ENCODE results near the gene DCT.

- TF ChIP-seq CTCF (IDR thresholded peaks at IDR 0.05), result no peak
- no peak for TF ChIP-seq POLR2A (IDR thresholded peaks at IDR 0.05)
- no peak for TF ChIP-seq POLR2AphosphoS5 (IDR thresholded peaks at IDR 0.05)
Measured at GRCh38 chr13:94431574-94431973, 47.9 kb downstream of the DCT start.
